Ascending aorta (tissue), 2 donors: ENCODE measurements around the gene ADCY7. TPM values are rescaled to one million over a fixed set of nuclear protein-coding genes. Genes with fewer than 3 reads are reported as not detected.

Experiments used
- DNase-seq, 2 donors: peaks; one replicate each; pipeline ENCODE4 v3.0.0-alpha.2; 2019; ENCODE audit warnings: low spot score in 2 of 2
- H3K27ac ChIP-seq, 2 donors: fragments of 200-600 bp; sonication (generic); one replicate each; pipeline ENCODE4 v1.5.1; 2016 to 2017; ENCODE audit warnings: mild to moderate bottlenecking in 1 of 2
- H3K27me3 ChIP-seq: fragments of 200-600 bp; sonication (generic); one replicate; pipeline ENCODE4 v1.5.1; 2017
- H3K36me3 ChIP-seq, 2 donors: fragments of 200-600 bp; sonication (generic); one replicate each; pipeline ENCODE4 v1.5.1; 2016
- H3K4me1 ChIP-seq, 2 donors: fragments of 200-600 bp; sonication (generic); one replicate each; pipeline ENCODE4 v1.5.1; 2016 to 2017; ENCODE audit warnings: mild to moderate bottlenecking in 1 of 2
- H3K4me3 ChIP-seq, 2 donors: fragments of 200-600 bp; sonication (generic); one replicate each; pipeline ENCODE4 v1.5.1; 2016 to 2017; ENCODE audit warnings: mild to moderate bottlenecking in 1 of 2
- H3K9me3 ChIP-seq, 2 donors: fragments of 200-600 bp; sonication (generic); one replicate each; pipeline ENCODE4 v1.5.1; 2016
- intact Hi-C: fragments of 100-400 bp; cut with DNase I; formaldehyde crosslinking; loops from one replicate; pipeline ENCODE4 v1.15.1; 2023
- total RNA-seq: library from RNA; depleted of rRNA; stranded (reverse); fragments of >200 nt; gene quantifications from one replicate; pipeline ENCODE4 v1.1.0, GENCODE V29; 2016
- TF ChIP-seq, protein P1 (sequence below), 3 experiments: fragments of 200-600 bp in 2 of 3; fragments of 450-650 bp in 1 of 3; sonication (generic) in 2 of 3; IDR thresholded peaks; one replicate each; pipeline ENCODE4 v1.5.1; 2016 to 2019; ENCODE audit warnings: antibody characterized with exemption in 3 of 3, mild to moderate bottlenecking in 1 of 3, moderate library complexity in 1 of 3

ADCY7 gene
- total RNA-seq, 1 donor from 2014 or later = 8.2 TPM

DNA sequence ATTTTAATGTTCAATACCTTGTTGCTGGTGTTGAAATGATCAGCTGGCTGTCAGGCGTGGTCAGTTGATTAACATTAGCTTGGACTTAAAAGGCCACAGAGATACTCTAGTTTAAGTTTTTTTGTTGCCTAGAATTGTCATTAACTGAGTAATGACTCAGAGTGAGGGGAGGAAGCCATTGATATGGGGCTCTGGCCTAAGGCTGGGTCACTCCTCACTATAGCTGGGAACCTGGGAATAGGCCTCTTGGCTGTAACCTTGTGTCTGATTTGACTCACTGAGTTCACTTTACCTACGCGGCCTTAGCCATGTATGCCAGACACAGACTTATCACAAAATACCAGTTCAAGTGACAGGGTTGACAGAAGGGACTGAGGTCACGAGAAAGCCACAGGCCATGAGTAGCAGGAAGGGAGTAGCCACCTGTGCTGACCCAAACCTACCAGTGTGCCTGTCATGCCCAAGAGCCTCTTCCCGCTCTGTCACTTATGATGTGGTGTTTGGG lies 37.9 kb upstream of the ADCY7 start:
- TF ChIP-seq, protein P1, sequence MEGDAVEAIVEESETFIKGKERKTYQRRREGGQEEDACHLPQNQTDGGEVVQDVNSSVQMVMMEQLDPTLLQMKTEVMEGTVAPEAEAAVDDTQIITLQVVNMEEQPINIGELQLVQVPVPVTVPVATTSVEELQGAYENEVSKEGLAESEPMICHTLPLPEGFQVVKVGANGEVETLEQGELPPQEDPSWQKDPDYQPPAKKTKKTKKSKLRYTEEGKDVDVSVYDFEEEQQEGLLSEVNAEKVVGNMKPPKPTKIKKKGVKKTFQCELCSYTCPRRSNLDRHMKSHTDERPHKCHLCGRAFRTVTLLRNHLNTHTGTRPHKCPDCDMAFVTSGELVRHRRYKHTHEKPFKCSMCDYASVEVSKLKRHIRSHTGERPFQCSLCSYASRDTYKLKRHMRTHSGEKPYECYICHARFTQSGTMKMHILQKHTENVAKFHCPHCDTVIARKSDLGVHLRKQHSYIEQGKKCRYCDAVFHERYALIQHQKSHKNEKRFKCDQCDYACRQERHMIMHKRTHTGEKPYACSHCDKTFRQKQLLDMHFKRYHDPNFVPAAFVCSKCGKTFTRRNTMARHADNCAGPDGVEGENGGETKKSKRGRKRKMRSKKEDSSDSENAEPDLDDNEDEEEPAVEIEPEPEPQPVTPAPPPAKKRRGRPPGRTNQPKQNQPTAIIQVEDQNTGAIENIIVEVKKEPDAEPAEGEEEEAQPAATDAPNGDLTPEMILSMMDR (IDR thresholded peaks at IDR 0.05) = no peak
- H3K4me1 ChIP-seq = no peaks in the 10 kb centered on the region
- H3K27ac ChIP-seq = no peak overlapping the region
- H3K9me3 ChIP-seq = no peaks in the 10 kb centered on the region
- intact Hi-C loops = no loop called here
- H3K36me3 ChIP-seq = peaks cover 41 to 49% of the 10 kb centered on the region in 2 donors
- H3K4me3 ChIP-seq = no peak overlapping the region
- H3K27me3 ChIP-seq = no peaks in the 10 kb centered on the region
- no peak for DNase-seq

DNA sequence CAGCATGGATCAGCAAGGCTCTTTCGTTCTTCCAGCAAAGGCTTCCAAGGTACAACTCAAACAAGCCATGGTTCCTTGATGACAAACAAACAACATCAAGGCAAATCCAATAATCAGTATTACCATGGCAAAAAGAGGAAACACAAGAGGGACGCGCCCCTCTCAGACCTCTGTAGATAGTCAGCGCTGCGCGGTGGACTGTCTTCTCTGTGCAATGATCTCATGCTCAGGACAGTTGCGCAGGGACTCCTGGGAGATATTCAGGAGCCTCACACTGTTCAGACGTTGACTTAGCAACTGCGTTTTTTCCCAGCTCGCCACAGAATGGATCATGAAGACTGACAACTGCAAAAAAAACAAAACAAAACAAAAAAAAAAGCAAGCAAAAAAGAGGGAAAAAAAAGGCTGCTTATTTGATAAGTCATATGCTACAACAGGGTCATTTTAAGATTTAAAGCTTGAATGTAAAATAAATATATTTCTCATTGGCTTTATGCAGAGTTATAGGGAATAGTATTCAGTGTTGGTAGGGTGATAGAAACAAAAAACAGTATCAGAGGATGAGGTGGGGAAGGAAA lies 37.1 kb upstream of the ADCY7 start:
- TF ChIP-seq, protein P1 (IDR thresholded peaks at IDR 0.05) = no peak
- Histone ChIP-seq H3K27ac (no peak overlapping the region), H3K4me1 (no peaks in the 10 kb centered on the region), H3K27me3 (no peaks in the 10 kb centered on the region), H3K9me3 (no peaks in the 10 kb centered on the region), H3K36me3 (peaks cover 41 to 49% of the 10 kb centered on the region in 2 donors), H3K4me3 (no peak overlapping the region)
- DNase-seq = no peak
- intact Hi-C loops = no loop called here

DNA sequence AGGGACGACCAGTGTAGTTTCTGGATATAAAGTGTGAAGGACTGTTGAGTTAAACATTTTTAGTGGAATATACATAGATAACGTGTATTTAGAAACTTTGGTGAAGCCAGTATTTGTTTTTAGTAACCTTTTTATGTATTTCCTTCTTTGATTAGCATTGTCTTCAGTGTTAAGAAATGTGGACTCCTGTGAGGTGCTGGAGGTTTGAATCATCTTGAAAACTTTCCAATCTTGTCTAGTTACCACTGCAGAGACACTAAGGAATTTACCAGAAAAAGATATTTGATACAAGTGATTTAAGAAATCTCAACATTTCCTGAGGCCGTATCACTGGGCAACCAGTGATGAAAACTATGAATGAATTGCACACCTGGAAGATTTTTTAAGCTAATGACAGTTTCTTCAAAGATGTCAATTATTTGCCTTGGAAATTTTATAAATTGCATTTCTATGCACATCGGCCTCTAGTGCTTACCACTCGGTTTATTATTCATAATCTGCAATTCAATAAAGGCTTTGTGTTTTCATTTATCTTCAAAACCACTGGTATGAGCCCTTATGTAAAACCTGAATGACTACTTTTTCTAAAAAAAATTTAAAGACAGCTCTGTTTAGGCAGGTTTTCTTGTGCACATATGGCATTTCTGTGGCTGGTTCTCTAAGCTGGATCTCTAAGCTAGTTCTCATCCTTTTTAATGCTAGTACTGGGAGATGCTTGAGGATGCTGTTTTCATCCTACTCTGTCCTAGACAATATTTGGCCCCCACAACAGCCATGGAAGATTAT lies 31.4 kb upstream of the ADCY7 start:
- TF ChIP-seq, protein P1 (IDR thresholded peaks at IDR 0.05) = no peak
- no peak overlapping the region for H3K4me3 ChIP-seq
- H3K9me3 ChIP-seq = no peaks in the 10 kb centered on the region
- DNase-seq = no peak
- no peak overlapping the region for H3K27ac ChIP-seq
- H3K36me3 ChIP-seq = peaks cover 0 to 7% of the 10 kb centered on the region in 2 donors
- intact Hi-C loops = no loop called here
- no peaks in the 10 kb centered on the region for H3K4me1 ChIP-seq
- no peaks in the 10 kb centered on the region for H3K27me3 ChIP-seq

DNA sequence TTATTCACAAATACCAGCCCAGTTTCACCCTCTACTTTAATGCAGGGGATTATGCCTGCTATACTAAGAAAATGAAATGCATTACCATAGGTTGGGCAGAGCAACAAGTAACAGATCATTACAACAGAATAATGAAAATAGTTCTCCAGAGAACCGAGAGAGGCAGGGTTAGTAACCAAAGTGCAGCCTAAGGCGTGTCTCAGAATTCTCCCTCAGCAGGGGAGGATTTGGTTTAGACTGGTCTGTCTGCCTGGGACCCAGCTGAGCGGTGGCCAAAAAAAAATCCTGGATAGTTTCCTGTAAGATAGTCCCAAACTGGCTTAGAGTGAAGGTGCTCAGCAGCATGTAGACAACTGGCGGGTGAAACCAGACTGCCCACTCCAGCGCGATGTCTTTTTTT lies 30.8 kb upstream of the ADCY7 start:
- Histone ChIP-seq H3K27me3 (no peaks in the 10 kb centered on the region), H3K9me3 (no peaks in the 10 kb centered on the region), H3K4me3 (no peak overlapping the region), H3K4me1 (no peaks in the 10 kb centered on the region), H3K36me3 (peaks cover 0 to 7% of the 10 kb centered on the region in 2 donors), H3K27ac (no peak overlapping the region)
- TF ChIP-seq, protein P1 (IDR thresholded peaks at IDR 0.05) = no peak
- intact Hi-C loops = no loop called here
- no peak for DNase-seq

DNA sequence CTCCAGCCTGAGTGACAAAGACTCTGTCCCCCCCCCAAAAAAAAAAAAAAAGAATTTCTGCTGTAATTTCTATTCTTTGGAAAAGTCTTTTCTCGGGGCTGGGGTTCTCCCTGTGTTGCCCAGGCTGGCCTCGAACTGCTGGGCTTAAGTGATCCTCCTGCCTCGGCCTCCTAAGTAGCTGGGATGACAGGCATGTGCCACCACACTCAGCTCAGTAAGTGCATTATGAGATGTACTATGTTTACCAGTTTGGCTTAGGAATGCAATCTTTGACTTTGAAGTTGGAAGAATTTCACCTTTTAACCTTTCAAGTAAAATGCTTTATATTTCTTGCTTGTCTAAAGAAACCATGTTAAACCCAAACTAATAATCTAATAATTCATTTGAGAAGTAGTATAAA lies 28.0 kb upstream of the ADCY7 start:
- H3K4me3 ChIP-seq = no peak overlapping the region
- DNase-seq = no peak
- no peaks in the 10 kb centered on the region for H3K4me1 ChIP-seq
- H3K27me3 ChIP-seq = no peaks in the 10 kb centered on the region
- no peaks in the 10 kb centered on the region for H3K36me3 ChIP-seq
- no peaks in the 10 kb centered on the region for H3K9me3 ChIP-seq
- intact Hi-C loops = no loop called here
- TF ChIP-seq, protein P1 (IDR thresholded peaks at IDR 0.05) = no peak
- no peak overlapping the region for H3K27ac ChIP-seq
